Muscle layer of duodenum (tissue), 2 donors: ENCODE measurements around the gene SLC25A4.
"Not testable (repeated sequence)": the region's sequence is repeated elsewhere in the genome, so short reads cannot be mapped to it uniquely, and the experiment has no call there.

Experiments used
- H3K27ac ChIP-seq: one replicate; pipeline ENCODE4 v1.7.0; 2013; ENCODE audit warnings: mild to moderate bottlenecking, low read length
- H3K27me3 ChIP-seq: one replicate; pipeline ENCODE4 v1.7.0; 2013; ENCODE audit warnings: low read depth, mild to moderate bottlenecking, control low read depth, low read length
- H3K36me3 ChIP-seq, 2 donors: one replicate each; pipeline ENCODE4 v1.7.0; 2013; ENCODE audit warnings: low read length in 2 of 2, control low read depth in 1 of 2, mild to moderate bottlenecking in 1 of 2; ENCODE audit not compliant: insufficient read depth in 2 of 2, control insufficient read depth in 1 of 2
- H3K4me1 ChIP-seq, 2 donors: one replicate each; pipeline ENCODE4 v1.7.0; 2013; ENCODE audit warnings: low read length in 2 of 2, mild to moderate bottlenecking in 2 of 2, control low read depth in 1 of 2, moderate library complexity in 1 of 2; ENCODE audit not compliant: insufficient read depth in 2 of 2, control insufficient read depth in 1 of 2
- H3K4me3 ChIP-seq, 2 donors: one replicate each; pipeline ENCODE4 v1.7.0; 2013; ENCODE audit warnings: low read length in 2 of 2, low read depth in 1 of 2, mild to moderate bottlenecking in 1 of 2
- H3K9me3 ChIP-seq, 2 donors: one replicate each; pipeline ENCODE4 v1.7.0; 2013; ENCODE audit warnings: low read length in 2 of 2, control low read depth in 1 of 2, mild to moderate bottlenecking in 1 of 2; ENCODE audit not compliant: control insufficient read depth in 1 of 2
- donor health status: healthy.

The SLC25A4 gene

DNA sequence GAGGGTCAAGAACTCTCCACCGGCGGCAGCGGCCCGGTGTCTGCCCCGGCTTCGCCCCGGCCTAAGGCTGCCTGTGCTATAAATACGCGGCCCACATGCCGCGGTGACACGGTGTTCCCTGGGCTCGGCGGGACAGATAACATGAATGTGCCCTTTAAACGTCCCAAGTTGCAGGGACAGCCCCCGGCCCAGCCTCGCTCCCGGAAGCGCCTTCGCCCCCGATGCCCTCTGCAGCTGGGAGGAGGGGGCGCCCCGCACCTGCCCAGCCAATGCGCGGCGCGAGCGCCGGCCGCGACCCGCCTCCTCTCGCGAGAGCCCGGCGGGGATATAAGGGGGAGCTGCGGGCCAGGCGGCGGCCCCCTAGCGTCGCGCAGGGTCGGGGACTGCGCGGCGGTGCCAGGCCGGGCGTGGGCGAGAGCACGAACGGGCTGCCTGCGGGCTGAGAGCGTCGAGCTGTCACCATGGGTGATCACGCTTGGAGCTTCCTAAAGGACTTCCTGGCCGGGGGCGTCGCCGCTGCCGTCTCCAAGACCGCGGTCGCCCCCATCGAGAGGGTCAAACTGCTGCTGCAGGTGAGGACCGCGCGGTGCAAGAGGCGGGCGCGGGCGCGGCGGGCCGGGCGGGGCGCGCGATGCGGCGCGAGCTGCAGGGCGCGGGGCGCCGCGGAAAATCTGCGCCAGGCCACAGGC is at the start of gene SLC25A4:
TSS of gene SLC25A4 (plus strand) at position 355 of the 689 bp plus-strand sequence. CDS start at position 462, 107 bp downstream.
- no peaks in the 10 kb centered on the region for H3K9me3 ChIP-seq

DNA sequence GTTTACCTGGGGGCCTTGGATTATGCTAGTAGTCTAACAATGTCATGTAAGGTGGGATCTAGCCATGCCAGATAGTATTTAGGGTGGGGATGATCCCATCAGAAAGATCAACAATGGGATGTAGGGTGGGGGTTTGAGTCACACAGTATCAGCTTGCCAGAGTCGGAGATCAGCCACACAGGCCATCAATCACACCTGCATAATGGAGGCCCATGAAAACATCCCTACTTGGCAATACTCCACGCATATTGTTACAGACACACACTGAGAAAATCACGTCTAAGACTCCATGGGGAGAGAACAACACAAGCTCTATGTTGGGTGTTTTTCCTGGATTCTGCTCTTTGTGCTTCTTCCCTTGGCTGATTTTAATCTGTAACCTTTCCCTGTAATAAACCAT is 49.5 kb upstream of the SLC25A4 start:
- Histone ChIP-seq H3K4me1 (no peaks in the 10 kb centered on the region), H3K4me3 (no peak overlapping the region), H3K27ac (no peak overlapping the region), H3K27me3 (no peaks in the 10 kb centered on the region), H3K36me3 (no peaks in the 10 kb centered on the region), H3K9me3 (no peaks in the 10 kb centered on the region)

More for the DNA sequence above, at the start of gene SLC25A4:
- H3K27ac ChIP-seq: peak within 1 kb of the TSS; percentile 64
- no peaks in the 10 kb centered on the region for H3K27me3 ChIP-seq
- peaks cover 0 to 24% of the 10 kb centered on the region in 2 donors for H3K4me1 ChIP-seq
- H3K36me3 ChIP-seq: peaks cover 4 to 7% of the 10 kb centered on the region in 2 donors
- H3K4me3 ChIP-seq: peak within 1 kb of the TSS; percentile 62 to 83

DNA sequence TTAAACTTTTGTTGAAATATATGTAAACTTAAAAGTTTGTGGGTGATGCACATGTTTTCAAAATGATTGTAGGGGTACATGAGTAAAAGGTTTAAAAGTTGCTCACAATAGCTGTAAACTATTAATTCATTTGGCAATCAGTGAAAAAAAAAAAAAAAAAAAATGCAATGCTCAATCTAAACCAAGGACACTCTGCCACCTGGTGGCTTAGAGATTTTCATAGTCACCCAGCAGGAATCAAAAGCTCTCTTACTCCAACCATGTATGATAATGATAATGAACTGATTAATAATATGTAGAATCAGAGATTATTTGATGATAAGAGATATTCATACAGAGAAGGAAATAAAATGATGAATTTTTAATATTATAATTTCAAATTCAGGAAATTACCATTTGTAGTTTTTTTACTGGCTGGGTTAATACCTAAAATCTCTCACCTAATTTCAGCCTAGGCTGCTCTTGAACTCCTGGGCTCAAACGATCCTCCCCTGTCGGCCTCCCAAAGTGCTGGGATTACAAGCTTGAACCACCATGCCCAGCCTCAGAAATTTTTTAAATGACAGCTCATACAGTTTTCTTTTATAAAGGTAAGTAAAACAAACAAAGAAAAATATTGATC is 46.9 kb upstream of the SLC25A4 start:
- H3K27ac ChIP-seq: no peak overlapping the region
- no peak overlapping the region for H3K4me3 ChIP-seq
- H3K36me3 ChIP-seq: no peaks in the 10 kb centered on the region
- no peaks in the 10 kb centered on the region for H3K4me1 ChIP-seq
- H3K9me3 ChIP-seq: no peaks in the 10 kb centered on the region
- H3K27me3 ChIP-seq: no peaks in the 10 kb centered on the region

DNA sequence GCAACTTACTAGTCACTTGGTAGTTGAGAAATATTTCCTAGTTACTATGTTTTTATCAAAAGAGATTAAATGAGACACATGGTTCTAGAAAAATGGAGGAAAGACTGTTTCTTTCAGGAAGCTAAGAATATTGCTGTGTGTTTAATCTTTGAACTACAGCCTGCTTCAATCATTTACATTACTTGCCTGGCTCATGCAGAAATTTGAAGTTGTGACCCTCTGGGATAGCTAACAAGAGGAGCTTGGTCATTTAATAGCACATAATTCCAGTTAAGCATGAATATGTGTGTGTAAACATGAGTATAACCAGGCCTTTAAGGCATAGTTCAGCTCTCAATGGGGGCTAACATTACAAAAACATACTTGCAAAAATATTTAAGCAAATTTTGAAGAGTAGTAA is 44.6 kb upstream of the SLC25A4 start:
- Histone ChIP-seq H3K9me3 (no peaks in the 10 kb centered on the region), H3K4me1 (no peaks in the 10 kb centered on the region), H3K27me3 (no peaks in the 10 kb centered on the region), H3K36me3 (no peaks in the 10 kb centered on the region), H3K27ac (no peak overlapping the region), H3K4me3 (no peak overlapping the region)

DNA sequence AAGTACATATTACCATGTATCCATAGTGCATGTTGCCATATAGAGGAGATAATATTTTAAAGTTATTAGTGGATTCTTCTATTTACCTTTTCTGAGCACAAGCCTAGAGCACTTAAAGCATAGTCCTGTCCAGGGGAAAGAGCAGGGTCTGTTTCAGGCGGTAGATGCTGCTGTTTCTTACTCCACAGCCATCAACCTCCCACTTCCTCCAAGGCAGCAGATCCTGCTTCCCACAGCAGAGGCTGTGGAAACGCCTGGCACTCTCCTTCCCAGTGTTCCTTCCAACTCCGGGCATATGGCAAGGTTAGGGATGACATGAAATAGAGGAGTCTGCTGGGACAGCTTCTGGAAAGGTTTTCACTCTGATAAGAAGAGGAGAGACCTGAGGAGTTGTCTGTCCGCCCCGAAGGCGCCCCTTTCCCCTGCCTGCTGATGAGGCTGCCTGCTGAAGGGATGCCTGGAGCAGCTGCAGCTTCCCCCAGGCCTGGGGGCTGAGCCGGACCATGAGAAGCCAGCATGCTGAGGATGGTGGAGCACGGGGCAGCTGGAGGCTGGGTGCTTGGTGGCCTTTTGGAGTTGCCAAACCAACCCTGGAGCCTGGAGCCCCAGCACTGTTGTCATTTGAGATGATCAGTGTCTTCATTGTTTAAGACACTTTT is 43.9 kb upstream of the SLC25A4 start:
- Histone ChIP-seq H3K36me3 (no peaks in the 10 kb centered on the region), H3K27me3 (no peaks in the 10 kb centered on the region), H3K27ac (no peak overlapping the region), H3K4me1 (no peaks in the 10 kb centered on the region), H3K9me3 (no peaks in the 10 kb centered on the region), H3K4me3 (no peak overlapping the region)

DNA sequence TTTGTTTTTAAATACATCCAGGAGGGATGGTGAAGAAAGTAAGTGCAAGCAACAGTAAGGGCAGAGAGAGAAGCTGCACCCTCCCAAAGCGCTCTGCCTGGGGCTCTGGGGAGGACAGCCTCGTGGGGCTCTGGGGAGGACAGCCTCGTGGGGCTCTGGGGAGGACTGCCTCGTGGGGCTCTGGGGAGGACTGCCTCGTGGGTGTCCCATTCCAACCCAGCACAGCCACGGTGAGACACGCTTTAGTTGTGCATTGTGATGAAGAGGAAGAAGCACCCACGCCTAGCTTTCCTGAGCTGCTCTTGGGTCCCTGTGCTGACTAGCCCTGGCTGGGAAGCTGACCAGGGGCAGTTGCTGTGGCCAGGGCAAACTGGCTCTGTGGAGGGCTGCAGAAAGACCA is 43.1 kb upstream of the SLC25A4 start:
- Histone ChIP-seq H3K4me1 (no peaks in the 10 kb centered on the region), H3K9me3 (no peaks in the 10 kb centered on the region), H3K27ac (no peak overlapping the region), H3K4me3 (no peak overlapping the region), H3K36me3 (no peaks in the 10 kb centered on the region), H3K27me3 (no peaks in the 10 kb centered on the region)

DNA sequence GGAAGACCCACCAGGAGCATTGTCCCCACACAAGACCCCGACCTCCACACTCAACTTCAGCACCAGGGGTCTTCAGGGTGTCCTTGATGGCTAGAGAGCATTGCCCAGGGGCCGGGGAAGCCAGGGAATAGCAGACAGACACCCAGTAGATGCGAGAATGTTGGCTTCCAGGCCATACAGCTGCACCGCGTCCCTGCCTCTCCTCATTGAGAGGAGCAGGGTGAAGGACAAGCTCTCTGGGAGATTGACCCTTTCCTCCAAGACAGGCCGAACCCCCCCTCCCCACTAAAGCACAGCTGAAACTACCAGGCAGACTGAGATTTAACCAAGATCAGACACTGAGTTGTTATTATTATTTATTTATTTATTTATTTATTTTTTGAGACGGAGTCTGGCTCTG is 42.6 kb upstream of the SLC25A4 start:
- no peak overlapping the region for H3K4me3 ChIP-seq
- no peak overlapping the region for H3K27ac ChIP-seq
- no peaks in the 10 kb centered on the region for H3K36me3 ChIP-seq
- no peaks in the 10 kb centered on the region for H3K4me1 ChIP-seq
- no peaks in the 10 kb centered on the region for H3K9me3 ChIP-seq
- H3K27me3 ChIP-seq: no peaks in the 10 kb centered on the region

DNA sequence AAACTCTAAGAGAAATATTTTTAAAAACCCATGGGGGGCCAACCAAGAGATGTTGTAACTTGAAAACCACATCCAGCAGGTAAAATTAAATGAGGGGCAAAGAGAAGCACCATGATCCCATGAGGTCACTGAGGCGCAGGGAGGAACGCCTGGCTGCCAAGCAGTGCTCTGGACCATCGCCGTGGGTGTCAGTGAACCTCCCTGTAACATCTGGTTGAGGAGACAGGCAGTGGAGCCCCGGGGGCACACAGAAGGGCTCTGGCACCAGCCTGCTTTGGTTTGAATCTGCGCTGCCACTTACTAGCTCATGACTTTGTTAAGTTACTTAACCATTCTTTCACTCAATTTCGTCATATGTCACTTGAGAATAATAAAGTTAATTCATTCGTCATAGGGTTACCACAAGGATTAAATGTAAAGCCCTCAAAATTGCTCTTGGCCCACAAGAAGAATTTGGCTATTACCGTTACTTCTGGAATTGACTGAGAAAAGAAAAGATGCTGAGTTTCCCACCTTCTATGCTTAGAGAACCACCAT is 41.6 kb upstream of the SLC25A4 start:
- no peaks in the 10 kb centered on the region for H3K27me3 ChIP-seq
- no peak overlapping the region for H3K4me3 ChIP-seq
- H3K4me1 ChIP-seq: no peaks in the 10 kb centered on the region
- no peak overlapping the region for H3K27ac ChIP-seq
- no peaks in the 10 kb centered on the region for H3K36me3 ChIP-seq
- H3K9me3 ChIP-seq: no peaks in the 10 kb centered on the region

DNA sequence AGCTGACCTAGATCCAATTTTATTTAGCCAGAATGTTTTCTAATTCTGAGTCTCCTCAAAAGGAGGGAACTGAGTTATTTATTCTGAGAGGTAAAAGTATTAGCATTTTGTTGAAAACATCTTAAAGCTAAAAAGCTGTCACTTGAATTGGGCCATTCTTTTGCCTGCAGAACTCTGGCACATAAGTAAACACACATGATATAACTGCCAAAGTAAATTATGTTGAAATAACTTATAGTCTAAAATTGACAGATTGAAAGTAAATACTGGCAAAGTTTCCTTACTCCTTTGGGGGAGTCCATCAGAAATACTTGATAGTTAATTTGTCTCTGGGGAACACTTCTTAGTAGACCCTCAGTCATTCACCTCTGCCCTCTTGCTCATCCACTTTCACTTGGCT is 38.3 kb upstream of the SLC25A4 start:
- no peaks in the 10 kb centered on the region for H3K4me1 ChIP-seq
- no peak overlapping the region for H3K4me3 ChIP-seq
- H3K27ac ChIP-seq: no peak overlapping the region
- H3K36me3 ChIP-seq: no peaks in the 10 kb centered on the region
- H3K27me3 ChIP-seq: no peaks in the 10 kb centered on the region
- H3K9me3 ChIP-seq: no peaks in the 10 kb centered on the region

DNA sequence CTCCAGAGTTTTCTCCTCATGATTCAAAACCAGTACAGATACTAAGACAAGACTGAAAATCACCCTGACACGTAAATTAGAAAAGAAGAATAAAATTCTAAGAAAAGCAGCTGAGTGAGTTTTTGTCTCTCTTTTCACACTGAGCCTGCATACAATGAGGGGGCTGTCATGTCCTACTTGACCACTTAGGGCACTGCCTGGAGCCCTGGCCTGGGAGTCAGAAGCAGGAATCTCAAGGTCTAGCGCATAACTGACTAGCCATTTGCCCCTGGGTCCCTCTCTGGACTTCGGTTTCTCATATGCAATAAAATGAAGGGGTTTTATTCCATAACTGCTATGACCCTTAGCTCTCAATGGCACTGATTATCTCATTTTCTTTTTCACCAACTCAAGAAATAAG is 36.7 kb upstream of the SLC25A4 start:
- H3K4me1 ChIP-seq: peaks cover 0 to 2% of the 10 kb centered on the region in 2 donors
- no peak overlapping the region for H3K4me3 ChIP-seq
- H3K36me3 ChIP-seq: no peaks in the 10 kb centered on the region
- no peaks in the 10 kb centered on the region for H3K27me3 ChIP-seq
- no peak overlapping the region for H3K27ac ChIP-seq
- no peaks in the 10 kb centered on the region for H3K9me3 ChIP-seq

DNA sequence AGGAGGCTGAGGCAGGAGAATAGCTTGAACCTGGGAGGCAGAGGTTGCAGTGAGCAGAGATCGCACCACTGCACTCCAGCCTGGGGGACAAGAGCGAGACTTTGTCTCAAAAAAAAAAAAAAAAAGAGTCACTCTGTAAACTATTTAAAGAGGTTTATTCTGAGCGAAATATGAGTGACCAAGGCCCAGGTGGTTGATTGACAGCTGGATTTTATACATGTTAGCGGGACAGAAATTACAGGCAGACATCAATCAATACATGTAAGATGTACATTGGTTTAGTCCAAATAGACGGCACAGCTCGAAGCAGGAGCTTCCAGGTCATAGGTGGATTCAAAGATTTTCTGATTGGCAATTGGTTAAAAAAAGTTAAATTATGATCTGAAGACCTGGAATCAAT is 35.5 kb upstream of the SLC25A4 start:
- not testable (repeated sequence) for H3K36me3 ChIP-seq, H3K4me1 ChIP-seq, H3K27me3 ChIP-seq, H3K27ac ChIP-seq, H3K4me3 ChIP-seq, H3K9me3 ChIP-seq
